NCI-H1105 treated with DMSO at 0.1 percent for 48 hours (cell line): ENCODE results near the gene WFDC10B.
A peak's percentile ranks its signal among the peaks of the same experiment; 100 is the strongest.
"Not testable (repeated sequence)": the region's sequence is repeated elsewhere in the genome, so short reads cannot be mapped to it uniquely, and the experiment has no call there.

Experiments used
- DNase-seq: peaks from one replicate; lab custom pipeline; 2025; lab: John Stamatoyannopoulos, UW

The WFDC10B gene

DNA sequence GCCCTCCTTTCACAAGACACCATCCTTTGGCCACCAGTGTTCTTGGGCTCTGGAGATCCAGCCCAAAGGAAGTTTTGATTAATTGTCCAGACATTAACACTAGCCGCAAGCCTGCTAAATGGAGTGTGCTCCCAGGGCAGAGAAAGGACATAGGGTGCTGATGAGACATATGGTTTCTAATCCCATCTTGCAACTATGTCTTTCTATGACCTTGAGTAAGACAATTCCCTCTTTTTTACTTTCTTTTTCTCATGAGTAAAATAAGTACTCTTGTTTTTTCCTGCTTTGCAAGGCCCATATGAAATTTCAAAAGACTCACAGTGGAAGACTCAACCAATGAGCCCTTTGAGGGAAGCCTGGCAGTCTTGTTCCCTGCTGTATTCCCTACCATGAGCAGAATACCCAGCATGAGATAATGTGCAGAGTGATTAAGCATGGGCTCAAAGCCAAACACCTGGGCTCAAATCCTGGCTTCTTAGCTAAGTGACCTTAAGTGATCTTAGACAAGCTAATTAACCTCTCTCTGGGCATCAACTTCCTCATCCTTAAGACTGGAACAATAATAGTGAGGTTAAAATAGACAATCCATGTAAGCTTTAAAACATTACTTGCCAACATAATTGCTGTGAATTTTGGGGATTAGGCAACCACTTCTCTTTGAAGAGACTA lies at the start of gene WFDC10B:
Gene WFDC10B, minus strand, starts transcription at position 51 of the 669 bp plus-strand sequence. CDS start 19,027 bp downstream, outside the sequence.
- peak; percentile 93 for DNase-seq

GRCh38 chr20:45752746-45753145 lies 47.9 kb upstream of the WFDC10B start:
- no peak for DNase-seq

DNA sequence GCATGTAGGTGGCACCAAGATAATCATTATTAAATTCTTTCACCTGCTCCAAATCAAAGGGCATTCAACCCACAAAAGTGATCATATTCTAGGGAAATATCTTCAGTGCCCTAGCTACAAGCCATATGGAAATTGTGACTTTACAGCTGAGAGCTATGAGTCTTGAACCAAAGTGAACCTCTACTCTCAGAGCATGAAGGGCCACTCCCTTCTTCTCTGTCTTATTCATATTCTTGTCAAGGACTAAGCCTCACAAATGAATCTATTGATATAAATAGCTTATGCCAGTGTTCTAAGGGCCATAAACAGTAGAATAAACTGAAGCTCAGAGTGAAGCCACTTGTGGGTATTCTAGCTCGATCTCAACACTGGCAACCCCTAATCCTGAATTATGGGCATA lies 46.9 kb upstream of the WFDC10B start:
- no peak for DNase-seq

DNA sequence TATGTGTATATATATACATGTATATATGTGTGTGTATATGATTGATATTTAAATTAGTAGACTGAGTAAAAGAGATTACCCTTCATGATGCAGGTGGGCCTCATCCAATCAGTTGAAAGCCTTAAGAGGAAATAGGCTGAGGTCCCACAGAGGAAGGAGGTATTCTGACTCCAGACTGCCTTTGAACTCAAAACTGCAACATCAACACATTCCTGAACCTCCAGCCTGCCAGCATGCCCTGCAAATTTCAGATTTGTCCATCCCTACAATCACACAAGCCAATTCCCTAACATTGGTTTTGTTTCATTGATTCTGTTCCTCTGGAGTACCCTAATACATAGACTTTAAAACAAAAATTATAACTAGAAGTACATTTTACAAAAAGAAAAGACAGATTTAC lies 40.2 kb upstream of the WFDC10B start:
- DNase-seq, result no peak

DNA sequence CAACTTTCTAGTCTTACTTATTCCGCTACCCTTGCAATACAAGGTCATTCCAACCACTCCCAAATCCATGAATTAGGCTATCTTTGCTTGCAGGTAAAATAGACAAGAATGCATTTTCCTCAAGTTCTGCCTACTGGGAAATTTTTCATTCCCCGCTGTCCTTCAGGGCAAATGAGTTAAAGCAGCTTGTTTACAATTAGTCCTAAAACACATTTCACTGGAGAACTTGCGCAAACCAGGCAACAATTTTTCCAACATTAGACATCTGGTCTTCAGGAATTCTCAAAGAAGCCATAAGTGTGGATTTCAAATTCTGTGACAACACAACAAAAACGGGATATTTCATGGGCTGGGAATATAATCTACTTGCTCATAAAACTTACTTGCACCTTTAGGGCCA lies 37.8 kb upstream of the WFDC10B start:
- no peak for DNase-seq

GRCh38 chr20:45735988-45736387 lies 31.2 kb upstream of the WFDC10B start:
- no peak for DNase-seq

DNA sequence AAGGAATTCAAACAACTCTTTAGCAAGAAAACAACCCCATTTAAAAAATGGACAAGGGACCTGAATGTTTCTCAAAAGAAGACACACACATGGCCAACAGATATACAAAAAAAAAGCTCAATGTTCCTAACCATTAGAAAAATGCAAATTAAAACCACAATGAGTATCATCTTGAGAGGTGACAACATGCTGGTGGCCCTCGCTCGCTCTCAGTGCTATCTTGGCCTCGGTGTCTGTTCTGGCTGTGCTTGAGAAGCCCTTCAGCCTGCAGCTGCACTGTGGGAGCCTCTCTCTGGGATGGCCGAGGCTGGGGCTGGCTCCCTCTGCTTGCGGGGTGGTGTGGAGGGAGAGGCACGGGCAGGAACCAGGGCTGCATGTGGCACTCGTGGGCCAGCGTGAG lies 30.7 kb upstream of the WFDC10B start:
- no peak for DNase-seq

DNA sequence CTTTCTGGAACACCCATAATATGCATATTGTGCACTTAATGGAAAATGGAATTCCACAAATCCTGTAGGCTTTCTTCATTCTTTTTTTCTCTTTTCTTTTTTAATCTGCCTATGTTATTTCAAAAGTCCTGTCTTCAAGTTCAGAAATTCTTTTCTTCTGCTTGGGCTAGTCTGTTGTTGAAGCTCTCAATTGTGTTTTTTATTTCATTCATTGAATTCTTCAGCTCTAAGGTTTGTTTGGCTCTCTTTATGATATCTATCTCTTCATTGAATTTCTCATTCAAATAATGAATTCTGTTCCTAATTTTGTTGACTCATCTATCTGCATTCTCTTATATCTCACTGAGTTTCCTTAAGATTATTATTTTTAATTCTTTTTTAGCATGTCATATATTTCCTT lies 27.4 kb upstream of the WFDC10B start:
- no peak for DNase-seq

- DNase-seq, result no peak
Measured at GRCh38 chr20:45727044-45727443, 22.2 kb upstream of the WFDC10B start.

DNA sequence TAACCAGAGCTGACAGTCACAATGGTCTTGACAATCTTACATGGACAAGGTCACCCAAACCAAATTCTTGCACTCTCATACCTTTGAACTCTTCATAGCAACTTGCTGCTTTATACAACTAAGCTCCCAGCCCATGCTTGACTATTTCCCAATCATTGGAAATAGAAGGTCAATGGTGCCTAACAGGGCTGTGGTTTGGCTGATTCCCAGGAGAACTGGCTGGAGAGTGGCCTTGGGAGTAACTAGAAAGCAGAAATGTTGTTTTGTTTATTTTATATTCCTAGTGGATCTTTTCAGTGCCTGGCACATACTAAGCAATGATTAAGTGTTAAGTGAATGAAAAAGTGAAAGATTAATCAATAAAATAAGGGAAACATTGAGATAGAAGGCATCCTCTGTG lies 20.3 kb upstream of the WFDC10B start:
- DNase-seq, result no peak

DNA sequence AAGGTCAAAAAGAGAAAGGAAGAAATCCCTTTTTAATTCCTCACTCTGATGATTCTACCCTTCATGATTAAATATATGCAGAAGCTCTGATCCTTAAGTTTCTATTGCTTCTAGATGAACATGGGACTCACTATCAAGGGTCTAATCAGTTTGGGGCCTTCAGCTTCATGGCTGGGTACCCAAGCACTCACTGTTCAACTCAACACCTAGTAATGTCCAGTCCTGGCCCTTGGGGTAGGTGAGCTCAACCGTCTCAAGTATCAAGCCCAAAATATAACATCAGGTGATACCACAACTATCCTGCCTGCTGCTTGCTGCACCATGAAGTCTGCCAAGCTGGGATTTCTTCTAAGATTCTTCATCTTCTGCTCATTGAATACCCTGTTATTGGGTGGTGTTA lies 17.2 kb upstream of the WFDC10B start, which contains the start of gene SPINT4:
Gene SPINT4, plus strand, starts transcription at position 301 of the 400 bp plus-strand sequence. Its CDS starts 21 bp downstream, at position 322.
- DNase-seq, result no peak

DNA sequence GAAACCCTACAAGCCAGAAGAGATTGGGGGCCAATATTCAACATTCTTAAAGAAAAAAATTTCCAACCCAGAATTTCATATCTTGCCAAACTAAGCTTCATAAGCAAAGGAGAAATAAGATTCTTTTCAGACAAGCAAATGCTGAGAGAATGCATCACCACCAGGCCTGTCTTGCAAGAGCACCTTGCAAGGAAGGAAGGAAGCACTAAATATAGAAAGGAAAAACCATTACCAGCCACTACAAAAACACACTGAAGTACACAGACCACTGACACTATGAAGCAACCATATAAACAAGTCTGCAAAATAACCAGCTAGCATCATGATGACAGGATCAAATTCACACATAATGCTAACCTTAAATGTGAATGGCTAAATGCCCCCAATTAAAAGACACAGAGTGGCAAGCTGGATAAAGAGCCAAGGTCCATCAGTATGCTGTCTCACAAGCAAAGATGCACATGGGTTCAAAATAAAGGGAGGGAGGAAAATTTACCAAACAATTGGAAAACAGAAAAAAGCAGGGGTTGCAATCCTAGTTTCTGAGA lies 11.4 kb upstream of the WFDC10B start:
- not testable (repeated sequence) for DNase-seq

GRCh38 chr20:45701873-45702272 lies 2.9 kb downstream of the WFDC10B start, which contains the start of gene WFDC13:
Gene WFDC13 (plus strand): TSS chr20:45702038. CDS start chr20:45702124, 86 bp downstream.
- no peak for DNase-seq

- DNase-seq, result no peak
Measured at GRCh38 chr20:45701104-45701503, 3.7 kb downstream of the WFDC10B start.

DNA sequence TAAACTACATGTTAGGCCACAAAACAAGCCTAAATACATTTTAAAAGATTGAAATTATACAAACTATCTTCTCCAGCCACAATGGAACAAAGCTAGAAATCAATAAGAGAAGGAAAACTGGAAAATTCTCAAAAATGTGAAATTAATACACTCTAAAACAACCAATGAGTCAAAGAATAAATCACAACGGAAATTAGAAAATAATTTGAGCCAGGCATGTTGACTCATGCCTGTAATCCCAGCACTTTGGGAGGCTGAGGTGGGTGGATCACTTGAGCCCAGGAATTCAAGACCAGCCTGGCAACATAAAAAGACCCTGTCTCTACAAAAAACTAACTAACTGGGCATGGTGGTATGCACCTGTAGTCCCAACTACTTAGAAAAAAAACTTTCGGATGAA lies 9.3 kb downstream of the WFDC10B start:
- DNase-seq, result no peak

- not testable (repeated sequence) for DNase-seq
Measured at GRCh38 chr20:45693346-45693745, 11.5 kb downstream of the WFDC10B start.

- DNase-seq, result no peak
Measured at GRCh38 chr20:45685896-45686295, 18.9 kb downstream of the WFDC10B start.

DNA sequence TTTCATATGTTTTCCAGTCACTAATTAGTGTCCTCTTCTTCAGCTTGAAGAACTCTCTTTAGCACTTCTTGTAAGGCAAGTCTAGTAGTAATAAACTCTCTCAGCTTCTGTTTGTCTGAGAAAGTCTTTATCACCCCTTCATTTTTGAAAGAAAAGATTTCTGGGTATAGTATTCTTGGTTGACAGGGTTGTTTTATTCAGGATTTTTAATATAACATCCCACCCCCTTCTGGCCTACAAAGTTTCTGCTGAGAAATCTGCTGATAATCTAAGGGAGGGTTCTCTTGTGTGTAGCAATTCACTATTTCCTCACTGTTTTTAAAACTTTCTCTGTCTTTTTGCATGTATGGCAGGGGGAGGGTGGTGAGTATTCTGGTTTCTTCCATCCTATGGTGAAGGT lies 25.2 kb downstream of the WFDC10B start:
- DNase-seq, result no peak

- DNase-seq, result no peak
Measured at GRCh38 chr20:45672765-45673164, 32.1 kb downstream of the WFDC10B start.

DNA sequence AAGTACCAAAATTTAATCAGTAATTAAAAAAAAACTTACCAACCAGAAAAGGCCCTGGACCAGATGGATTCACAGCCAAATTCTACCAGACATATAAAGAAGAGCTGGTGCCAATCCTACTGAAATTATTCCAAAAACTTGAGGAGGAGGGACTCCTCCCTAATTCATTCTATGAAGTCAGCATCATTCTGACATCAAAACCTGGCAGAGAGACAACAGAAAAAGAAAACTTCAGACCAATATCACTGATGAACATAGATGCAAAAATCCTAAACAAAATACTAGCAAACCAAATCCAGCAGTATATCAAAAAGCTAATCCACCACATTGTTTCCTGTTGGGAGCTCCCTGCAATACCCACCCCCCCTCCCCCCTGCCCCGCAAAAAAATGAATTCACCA lies 34.7 kb downstream of the WFDC10B start, which contains the start of gene WFDC11:
Gene WFDC11, minus strand, starts transcription at position 101 of the 400 bp plus-strand sequence. CDS start 19,639 bp downstream, outside the sequence.
- DNase-seq, result no peak

- DNase-seq, result not testable (repeated sequence)
Measured at GRCh38 chr20:45657038-45657437, 47.8 kb downstream of the WFDC10B start.

GRCh38 chr20:45651726-45652125 lies 53.1 kb downstream of the WFDC10B start:
- DNase-seq, result not testable (repeated sequence)

GRCh38 chr20:45649312-45649863 lies 55.4 kb downstream of the WFDC10B start:
- no peak for DNase-seq
